Stimulated activated naive CD8-positive, alpha-beta T cell treated with anti-CD3 and anti-CD28 coated beads, Interleukin-15, Interleukin-2, amounts not matched to agents 100 ng/mL and 50 ng/mL, for 24 hours (primary cell): ENCODE data around the gene LHFPL3.

Experiments
- H3K27ac Mint-ChIP-seq: one replicate; pipeline ENCODE4 v1.8.0; 2021; ENCODE audit warnings: mild to moderate bottlenecking, mixed read lengths
- H3K27me3 Mint-ChIP-seq: one replicate; pipeline ENCODE4 v1.8.0; 2021; ENCODE audit warnings: mixed read lengths
- H3K36me3 Mint-ChIP-seq: one replicate; pipeline ENCODE4 v1.8.0; 2021; ENCODE audit warnings: low read depth, mixed read lengths
- H3K4me1 Mint-ChIP-seq: one replicate; pipeline ENCODE4 v1.8.0; 2021; ENCODE audit warnings: low read depth, mixed read lengths
- H3K4me3 Mint-ChIP-seq: one replicate; pipeline ENCODE4 v1.8.0; 2021; ENCODE audit warnings: mild to moderate bottlenecking, mixed read lengths
- H3K9me3 Mint-ChIP-seq: one replicate; pipeline ENCODE4 v1.8.0; 2021; ENCODE audit warnings: mixed read lengths

The LHFPL3 gene

GRCh38 chr7:104894314-104894713 is 565.9 kb downstream of the LHFPL3 start:
- peaks cover 2% of the 10 kb centered on the region for H3K27me3 Mint-ChIP-seq
- no peaks in the 10 kb centered on the region for H3K36me3 Mint-ChIP-seq
- H3K27ac Mint-ChIP-seq: no peak overlapping the region
- no peak overlapping the region for H3K4me3 Mint-ChIP-seq
- no peaks in the 10 kb centered on the region for H3K9me3 Mint-ChIP-seq
- H3K4me1 Mint-ChIP-seq: peaks cover 9% of the 10 kb centered on the region

GRCh38 chr7:104894726-104895521 is 566.5 kb downstream of the LHFPL3 start:
- Mint-ChIP-seq H3K27me3 (peaks cover 4% of the 10 kb centered on the region), H3K9me3 (no peaks in the 10 kb centered on the region), H3K36me3 (no peaks in the 10 kb centered on the region), H3K4me1 (peaks cover 9% of the 10 kb centered on the region), H3K27ac (no peak overlapping the region), H3K4me3 (no peak overlapping the region)

GRCh38 chr7:104895522-104896236 is 567.3 kb downstream of the LHFPL3 start:
- peaks cover 4% of the 10 kb centered on the region for H3K27me3 Mint-ChIP-seq
- no peaks in the 10 kb centered on the region for H3K9me3 Mint-ChIP-seq
- H3K4me1 Mint-ChIP-seq: peaks cover 9% of the 10 kb centered on the region
- no peak overlapping the region for H3K27ac Mint-ChIP-seq
- H3K36me3 Mint-ChIP-seq: no peaks in the 10 kb centered on the region
- no peak overlapping the region for H3K4me3 Mint-ChIP-seq

GRCh38 chr7:104898434-104898833 is 570.0 kb downstream of the LHFPL3 start:
- Mint-ChIP-seq H3K27me3 (peaks cover 4% of the 10 kb centered on the region), H3K36me3 (no peaks in the 10 kb centered on the region), H3K4me3 (no peak overlapping the region), H3K4me1 (peaks cover 9% of the 10 kb centered on the region), H3K27ac (no peak overlapping the region), H3K9me3 (no peaks in the 10 kb centered on the region)

- no peaks in the 10 kb centered on the region for H3K36me3 Mint-ChIP-seq
- no peaks in the 10 kb centered on the region for H3K9me3 Mint-ChIP-seq
- H3K27me3 Mint-ChIP-seq: peaks cover 4% of the 10 kb centered on the region
- H3K4me1 Mint-ChIP-seq: peaks cover 9% of the 10 kb centered on the region
- no peak overlapping the region for H3K27ac Mint-ChIP-seq
- H3K4me3 Mint-ChIP-seq: no peak overlapping the region
Measured at GRCh38 chr7:104900525-104901239, 572.3 kb downstream of the LHFPL3 start.

- Mint-ChIP-seq H3K4me1 (peaks cover 9% of the 10 kb centered on the region), H3K36me3 (no peaks in the 10 kb centered on the region), H3K9me3 (no peaks in the 10 kb centered on the region), H3K4me3 (no peak overlapping the region), H3K27ac (no peak overlapping the region), H3K27me3 (peaks cover 10% of the 10 kb centered on the region)
Measured at GRCh38 chr7:104901240-104901619, 572.8 kb downstream of the LHFPL3 start.

GRCh38 chr7:104902183-104902582 is 573.8 kb downstream of the LHFPL3 start:
- Mint-ChIP-seq H3K27me3 (peaks cover 11% of the 10 kb centered on the region), H3K27ac (no peak overlapping the region), H3K4me3 (no peak overlapping the region), H3K36me3 (no peaks in the 10 kb centered on the region), H3K9me3 (no peaks in the 10 kb centered on the region), H3K4me1 (peaks cover 6% of the 10 kb centered on the region)

GRCh38 chr7:104903044-104903443 is 574.6 kb downstream of the LHFPL3 start:
- H3K27ac Mint-ChIP-seq: no peak overlapping the region
- no peaks in the 10 kb centered on the region for H3K36me3 Mint-ChIP-seq
- H3K4me3 Mint-ChIP-seq: no peak overlapping the region
- H3K4me1 Mint-ChIP-seq: no peaks in the 10 kb centered on the region
- peaks cover 14% of the 10 kb centered on the region for H3K27me3 Mint-ChIP-seq
- H3K9me3 Mint-ChIP-seq: no peaks in the 10 kb centered on the region

- Mint-ChIP-seq H3K9me3 (no peaks in the 10 kb centered on the region), H3K4me3 (no peak overlapping the region), H3K4me1 (no peaks in the 10 kb centered on the region), H3K27ac (no peak overlapping the region), H3K27me3 (peaks cover 19% of the 10 kb centered on the region), H3K36me3 (no peaks in the 10 kb centered on the region)
Measured at GRCh38 chr7:104903846-104904245, 575.4 kb downstream of the LHFPL3 start.

GRCh38 chr7:104906032-104906431 is 577.6 kb downstream of the LHFPL3 start:
- no peaks in the 10 kb centered on the region for H3K4me1 Mint-ChIP-seq
- H3K9me3 Mint-ChIP-seq: no peaks in the 10 kb centered on the region
- no peaks in the 10 kb centered on the region for H3K36me3 Mint-ChIP-seq
- H3K27ac Mint-ChIP-seq: no peak overlapping the region
- peaks cover 17% of the 10 kb centered on the region for H3K27me3 Mint-ChIP-seq
- H3K4me3 Mint-ChIP-seq: no peak overlapping the region

- Mint-ChIP-seq H3K27ac (no peak overlapping the region), H3K9me3 (no peaks in the 10 kb centered on the region), H3K36me3 (no peaks in the 10 kb centered on the region), H3K27me3 (peaks cover 17% of the 10 kb centered on the region), H3K4me1 (no peaks in the 10 kb centered on the region), H3K4me3 (no peak overlapping the region)
Measured at GRCh38 chr7:104906556-104906955, 578.2 kb downstream of the LHFPL3 start.

- H3K4me1 Mint-ChIP-seq: no peaks in the 10 kb centered on the region
- H3K27ac Mint-ChIP-seq: no peak overlapping the region
- H3K4me3 Mint-ChIP-seq: no peak overlapping the region
- no peaks in the 10 kb centered on the region for H3K36me3 Mint-ChIP-seq
- H3K9me3 Mint-ChIP-seq: no peaks in the 10 kb centered on the region
- H3K27me3 Mint-ChIP-seq: peaks cover 17% of the 10 kb centered on the region
Measured at GRCh38 chr7:104908636-104909035, 580.2 kb downstream of the LHFPL3 start.

- Mint-ChIP-seq H3K4me3 (no peak overlapping the region), H3K27ac (no peak overlapping the region), H3K27me3 (peaks cover 17% of the 10 kb centered on the region)
Measured at GRCh38 chr7:104909096-104909495, 580.7 kb downstream of the LHFPL3 start.

GRCh38 chr7:104914421-104914820 is 586.0 kb downstream of the LHFPL3 start:
- H3K36me3 Mint-ChIP-seq: no peaks in the 10 kb centered on the region
- no peaks in the 10 kb centered on the region for H3K27me3 Mint-ChIP-seq
- no peaks in the 10 kb centered on the region for H3K9me3 Mint-ChIP-seq
- H3K4me3 Mint-ChIP-seq: no peak overlapping the region
- no peak overlapping the region for H3K27ac Mint-ChIP-seq
- no peaks in the 10 kb centered on the region for H3K4me1 Mint-ChIP-seq

More at GRCh38 chr7:104909096-104909495, 580.7 kb downstream of the LHFPL3 start:
- Mint-ChIP-seq H3K4me1 (no peaks in the 10 kb centered on the region), H3K9me3 (no peaks in the 10 kb centered on the region), H3K36me3 (no peaks in the 10 kb centered on the region)

- no peaks in the 10 kb centered on the region for H3K36me3 Mint-ChIP-seq
- H3K27ac Mint-ChIP-seq: no peak overlapping the region
- peaks cover 4% of the 10 kb centered on the region for H3K4me1 Mint-ChIP-seq
- H3K4me3 Mint-ChIP-seq: no peak overlapping the region
- no peaks in the 10 kb centered on the region for H3K27me3 Mint-ChIP-seq
- H3K9me3 Mint-ChIP-seq: no peaks in the 10 kb centered on the region
Measured at GRCh38 chr7:104921596-104921995, 593.2 kb downstream of the LHFPL3 start.
